Cerebellar cortex (tissue), 1 donor: Measurements from ENCODE around the gene TNF.

Source experiments
- DNase-seq: peaks from one replicate; pipeline ENCODE4 v3.0.0-alpha.2; 2015; ENCODE audit warnings: low spot score

The TNF gene

GRCh38 chr6:31575335-31575901, at the start of gene TNF:
Gene TNF, plus strand, starts transcription at chr6:31575565. Its CDS starts 177 bp downstream, at chr6:31575742.
- DNase-seq = no peak

GRCh38 chr6:31525932-31526591, 49.3 kb upstream of the TNF start:
- no peak for DNase-seq

GRCh38 chr6:31528307-31528777, 47.0 kb upstream of the TNF start:
- DNase-seq = peak; percentile 45

GRCh38 chr6:31528821-31529328, 46.5 kb upstream of the TNF start, which contains the start of gene MCCD1:
Gene MCCD1, plus strand, starts transcription at chr6:31528962. Its CDS starts 53 bp downstream, at chr6:31529015.
- peak; percentile 21 for DNase-seq

- peak; percentile 29 for DNase-seq
Observed at GRCh38 chr6:31529329-31530150, 45.8 kb upstream of the TNF start.

GRCh38 chr6:31530659-31531058, 44.7 kb upstream of the TNF start:
- peak; percentile 22 for DNase-seq

GRCh38 chr6:31531162-31531561, 44.2 kb upstream of the TNF start:
- no peak for DNase-seq

GRCh38 chr6:31531771-31532643, 43.4 kb upstream of the TNF start:
- no peak for DNase-seq

- DNase-seq = no peak
Observed at GRCh38 chr6:31532644-31533454, 42.5 kb upstream of the TNF start.

- DNase-seq = no peak
Observed at GRCh38 chr6:31533455-31533841, 41.9 kb upstream of the TNF start.

- DNase-seq = no peak
Observed at GRCh38 chr6:31534011-31534410, 41.4 kb upstream of the TNF start.

- no peak for DNase-seq
Observed at GRCh38 chr6:31534521-31535040, 40.8 kb upstream of the TNF start.

- no peak for DNase-seq
Observed at GRCh38 chr6:31535538-31536324, 39.6 kb upstream of the TNF start.

- DNase-seq = no peak
Observed at GRCh38 chr6:31538805-31539400, 36.5 kb upstream of the TNF start.

GRCh38 chr6:31540640-31541039, 34.7 kb upstream of the TNF start:
- DNase-seq = no peak

GRCh38 chr6:31541059-31541657, 34.2 kb upstream of the TNF start:
- peak; percentile 40 for DNase-seq

GRCh38 chr6:31541658-31542521, 33.5 kb upstream of the TNF start, which contains the start of gene DDX39B:
Gene DDX39B, minus strand, starts transcription at chr6:31542003. Its CDS starts 1,471 bp downstream, at chr6:31540532.
- peak; percentile 98 for DNase-seq

GRCh38 chr6:31543639-31544038, 31.7 kb upstream of the TNF start:
- DNase-seq = no peak
